ENCODE data around the gene FLOT1. TPM values are rescaled to one million over a fixed set of nuclear protein-coding genes. Genes with fewer than 3 reads are reported as not detected.

The FLOT1 gene
- total and polyA plus RNA-seq, 2 donors from 2014 or later, result 227 to 317 TPM

GRCh38 chr6:30712441-30712945 lies 30.0 kb downstream of the FLOT1 start:
- intact Hi-C loops (cut with DNase I), result no loop called here
- no peak overlapping the region for H3K27ac ChIP-seq (ENCODE audit: low read depth in 2 of 2, low read length in 2 of 2)
- H3K9ac ChIP-seq (ENCODE audit: low read length in 3 of 3), result no peak overlapping the region
- H3K4me1 ChIP-seq (ENCODE audit: control insufficient read depth in 2 of 3, insufficient read depth in 2 of 3, low read depth in 1 of 3, low read length in 3 of 3), result peaks cover 0 to 18% (median 7%) of the 10 kb centered on the region in 3 donors
- H3K4me3 ChIP-seq (ENCODE audit: low read length in 3 of 3), result no peak overlapping the region
- no peaks in the 10 kb centered on the region for H3K9me3 ChIP-seq (ENCODE audit: control insufficient read depth in 2 of 3, insufficient read depth in 1 of 3, low read length in 3 of 3)
- peaks cover 4 to 34% (median 16%) of the 10 kb centered on the region in 3 donors for H3K36me3 ChIP-seq (ENCODE audit: control insufficient read depth in 2 of 3, insufficient read depth in 3 of 3, low read length in 3 of 3)
- H3K27me3 ChIP-seq (ENCODE audit: control insufficient read depth, insufficient read depth, low read length), result no peaks in the 10 kb centered on the region
- TF ChIP-seq, protein P1, sequence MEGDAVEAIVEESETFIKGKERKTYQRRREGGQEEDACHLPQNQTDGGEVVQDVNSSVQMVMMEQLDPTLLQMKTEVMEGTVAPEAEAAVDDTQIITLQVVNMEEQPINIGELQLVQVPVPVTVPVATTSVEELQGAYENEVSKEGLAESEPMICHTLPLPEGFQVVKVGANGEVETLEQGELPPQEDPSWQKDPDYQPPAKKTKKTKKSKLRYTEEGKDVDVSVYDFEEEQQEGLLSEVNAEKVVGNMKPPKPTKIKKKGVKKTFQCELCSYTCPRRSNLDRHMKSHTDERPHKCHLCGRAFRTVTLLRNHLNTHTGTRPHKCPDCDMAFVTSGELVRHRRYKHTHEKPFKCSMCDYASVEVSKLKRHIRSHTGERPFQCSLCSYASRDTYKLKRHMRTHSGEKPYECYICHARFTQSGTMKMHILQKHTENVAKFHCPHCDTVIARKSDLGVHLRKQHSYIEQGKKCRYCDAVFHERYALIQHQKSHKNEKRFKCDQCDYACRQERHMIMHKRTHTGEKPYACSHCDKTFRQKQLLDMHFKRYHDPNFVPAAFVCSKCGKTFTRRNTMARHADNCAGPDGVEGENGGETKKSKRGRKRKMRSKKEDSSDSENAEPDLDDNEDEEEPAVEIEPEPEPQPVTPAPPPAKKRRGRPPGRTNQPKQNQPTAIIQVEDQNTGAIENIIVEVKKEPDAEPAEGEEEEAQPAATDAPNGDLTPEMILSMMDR (IDR thresholded peaks at IDR 0.05; ENCODE audit: borderline replicate concordance, extremely low read depth, insufficient read depth), result no peak
- DNase-seq (peak in 1 of 5 donors; percentile 8), FAIRE-seq (no peak)

GRCh38 chr6:30711758-30712380 lies 30.6 kb downstream of the FLOT1 start:
- Histone ChIP-seq H3K9ac (ENCODE audit: low read length in 3 of 3) (no peak overlapping the region), H3K36me3 (ENCODE audit: control insufficient read depth in 2 of 3, insufficient read depth in 3 of 3, low read length in 3 of 3) (peaks cover 4 to 34% (median 16%) of the 10 kb centered on the region in 3 donors), H3K27ac (ENCODE audit: low read depth in 2 of 2, low read length in 2 of 2) (no peak overlapping the region), H3K4me1 (ENCODE audit: control insufficient read depth in 2 of 3, insufficient read depth in 2 of 3, low read depth in 1 of 3, low read length in 3 of 3) (peaks cover 0 to 18% (median 10%) of the 10 kb centered on the region in 3 donors), H3K27me3 (ENCODE audit: control insufficient read depth, insufficient read depth, low read length) (no peaks in the 10 kb centered on the region), H3K4me3 (ENCODE audit: low read length in 3 of 3) (no peak overlapping the region), H3K9me3 (ENCODE audit: control insufficient read depth in 2 of 3, insufficient read depth in 1 of 3, low read length in 3 of 3) (no peaks in the 10 kb centered on the region)
- TF ChIP-seq, protein P1 (IDR thresholded peaks at IDR 0.05; ENCODE audit: borderline replicate concordance, extremely low read depth, insufficient read depth), result no peak
- DNase-seq (peak in 1 of 5 donors; percentile 41), FAIRE-seq (no peak)
- intact Hi-C loops (cut with DNase I), result no loop called here

DNA sequence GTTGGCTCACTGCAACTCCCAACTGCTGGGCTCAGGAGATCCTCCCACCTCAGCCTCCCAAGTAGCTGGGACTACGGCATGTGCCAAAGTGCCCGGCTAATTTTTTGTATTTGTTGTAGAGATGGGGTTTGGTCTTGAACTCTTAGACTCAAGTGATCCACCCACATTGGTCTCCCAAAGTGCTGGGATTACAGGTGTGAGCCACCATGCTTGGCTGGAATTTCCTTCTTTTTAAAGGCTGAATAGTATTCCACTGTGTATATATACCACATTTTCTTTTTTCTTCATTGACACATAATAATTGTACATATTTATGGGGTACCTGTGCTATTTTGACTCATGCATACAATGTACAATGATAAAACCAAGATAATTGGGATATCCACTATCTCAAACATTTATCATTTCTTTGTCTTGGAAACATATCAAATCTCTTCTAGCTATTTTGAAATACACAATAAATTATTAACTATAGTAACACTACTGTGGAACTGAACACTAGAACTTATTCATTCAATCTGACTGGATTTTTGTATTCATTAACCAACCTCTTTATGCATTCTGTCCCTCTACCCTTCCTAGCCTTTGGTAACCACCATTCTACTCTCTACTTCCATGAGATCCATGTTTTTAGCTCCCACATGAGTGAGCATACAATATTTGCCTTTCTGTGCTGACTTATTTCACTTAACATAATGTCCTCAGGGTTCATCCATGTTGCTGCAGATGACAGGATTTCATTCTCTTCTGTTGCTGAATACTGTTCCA lies 33.2 kb downstream of the FLOT1 start:
- no peaks in the 10 kb centered on the region for H3K9me3 ChIP-seq (ENCODE audit: control insufficient read depth in 2 of 3, insufficient read depth in 1 of 3, low read length in 3 of 3)
- H3K4me3 ChIP-seq (ENCODE audit: low read length in 3 of 3), result no peak overlapping the region
- H3K27me3 ChIP-seq (ENCODE audit: control insufficient read depth, insufficient read depth, low read length), result no peaks in the 10 kb centered on the region
- peaks cover 0 to 18% (median 7%) of the 10 kb centered on the region in 3 donors for H3K4me1 ChIP-seq (ENCODE audit: control insufficient read depth in 2 of 3, insufficient read depth in 2 of 3, low read depth in 1 of 3, low read length in 3 of 3)
- H3K27ac ChIP-seq (ENCODE audit: low read depth in 2 of 2, low read length in 2 of 2), result peak overlapping the region in 1 of 2 donors; percentile 43
- DNase-seq (peak in 1 of 5 donors; percentile 22), FAIRE-seq (peak; percentile 98)
- no peak overlapping the region for H3K9ac ChIP-seq (ENCODE audit: low read length in 3 of 3)
- TF ChIP-seq, protein P1 (IDR thresholded peaks at IDR 0.05; ENCODE audit: borderline replicate concordance, extremely low read depth, insufficient read depth), result no peak
- intact Hi-C loops (cut with DNase I), result no loop called here
- peaks cover 4 to 30% (median 14%) of the 10 kb centered on the region in 3 donors for H3K36me3 ChIP-seq (ENCODE audit: control insufficient read depth in 2 of 3, insufficient read depth in 3 of 3, low read length in 3 of 3)

Data from kidney (tissue), 14 donors.